Testis (tissue), 3 donors: ENCODE results near the gene LILRB3. TPM values are rescaled to one million over a fixed set of nuclear protein-coding genes. Genes with fewer than 3 reads are reported as not detected.
"Not testable (repeated sequence)": the region's sequence is repeated elsewhere in the genome, so short reads cannot be mapped to it uniquely, and the experiment has no call there.

ENCODE experiments used
- DNase-seq: peaks from one replicate; pipeline ENCODE4 v3.0.0-alpha.2; 2019
- H3K27ac ChIP-seq, 2 donors: fragments of 200-600 bp; sonication (generic); one replicate each; pipeline ENCODE4 v1.5.1; 2019
- H3K27me3 ChIP-seq: fragments of 200-600 bp; sonication (generic); one replicate; pipeline ENCODE4 v1.5.1; 2019
- H3K36me3 ChIP-seq: fragments of 200-600 bp; sonication (generic); one replicate; pipeline ENCODE4 v1.5.1; 2017; ENCODE audit warnings: low read depth; ENCODE audit errors: missing control alignments
- H3K4me1 ChIP-seq: fragments of 200-600 bp; sonication (generic); one replicate; pipeline ENCODE4 v1.5.1; 2019
- H3K4me3 ChIP-seq, 2 donors: fragments of 200-600 bp; sonication (generic); one replicate each; pipeline ENCODE4 v1.5.1; 2017 to 2019
- H3K9me3 ChIP-seq: fragments of 200-600 bp; sonication (generic); one replicate; pipeline ENCODE4 v1.5.1; 2017
- POLR2A ChIP-seq: fragments of 450-650 bp; IDR thresholded peaks from one replicate; pipeline ENCODE4 v1.6.1; 2017; ENCODE audit warnings: antibody characterized with exemption, mild to moderate bottlenecking, moderate library complexity
- WGBS, 2 donors: methylation state at CpG; one replicate each; pipeline ENCODE4 v1.1.5; 2018; 5-methylcytosine and 5-hydroxymethylcytosine counted together
- intact Hi-C: fragments of 100-400 bp; cut with DNase I; formaldehyde crosslinking; loops from one replicate; pipeline ENCODE4 v1.15.1; 2023; ENCODE audit warnings: low total_unique reads
- polyA plus RNA-seq: library from polyadenylated mRNA; stranded (reverse); fragments of 350-450 nt; fragmentation: Illumina TruSeq; extraction: RNeasy Lipid Tissue Mini Kit (QIAGEN cat#74804); gene quantifications from one replicate; pipeline ENCODE4 v1.2.3, GENCODE V29; 2014; ENCODE audit warnings: low read depth, low replicate concordance; ENCODE audit not compliant: insufficient read depth
- total RNA-seq, 2 donors: library from RNA; depleted of rRNA; stranded (reverse); fragments of >200 nt; gene quantifications; one replicate each; pipeline ENCODE4 v1.2.3, GENCODE V29; 2016
- TF ChIP-seq, protein P1 (sequence below), 3 experiments: fragments of 450-650 bp in 2 of 3; fragments of 200-600 bp in 1 of 3; sonication (generic) in 1 of 3; IDR thresholded peaks; one replicate each; pipeline ENCODE4 v1.5.1; 2016 to 2019; ENCODE audit warnings: antibody characterized with exemption in 3 of 3, mild to moderate bottlenecking in 2 of 3, moderate library complexity in 1 of 3

LILRB3 gene
- total and polyA plus RNA-seq, 3 donors from 2014 or later: 3.6 to 11.0 (median 4.9) TPM

DNA sequence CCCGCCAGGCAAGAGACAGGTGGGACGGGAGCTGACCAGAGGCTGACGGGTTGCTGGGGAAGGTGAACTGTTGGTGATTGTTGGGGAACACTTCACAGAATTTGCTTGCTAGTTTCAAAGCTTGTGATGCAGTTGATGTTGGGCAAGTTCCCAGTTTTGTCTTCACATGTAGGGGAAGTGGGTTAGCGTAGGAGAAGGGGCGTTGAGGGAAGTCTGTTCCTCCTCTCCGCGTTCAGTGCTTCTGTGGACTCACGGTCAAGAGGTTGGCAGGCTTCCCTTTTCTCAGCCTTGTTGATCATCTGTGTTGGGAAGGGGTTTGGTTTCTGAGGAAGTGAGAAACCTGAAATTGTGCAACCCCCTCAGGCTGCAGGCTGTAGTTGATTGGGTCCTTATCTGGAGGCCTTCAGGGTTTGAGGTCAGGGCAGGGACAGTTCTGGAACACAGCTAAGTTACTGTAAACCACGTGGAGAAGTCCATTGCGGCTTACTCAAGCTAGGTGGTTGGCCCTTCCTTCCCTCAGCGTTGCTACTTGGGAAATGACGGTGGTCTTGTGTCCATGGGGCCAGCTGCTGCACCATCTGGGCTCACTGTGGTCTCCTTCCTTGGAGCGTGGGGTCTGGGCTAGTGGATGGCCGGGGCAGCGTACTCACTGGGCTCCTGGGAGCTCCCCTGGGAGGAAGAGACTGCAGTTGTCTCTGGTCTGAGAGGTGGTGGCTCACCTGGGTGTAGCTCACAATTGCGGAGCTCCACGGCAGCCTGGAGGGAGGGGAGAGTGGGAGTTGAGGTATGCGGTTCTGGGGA is 14.6 kb downstream of the LILRB3 start:
- intact Hi-C loops: no loop called here
- Histone ChIP-seq H3K9me3 (no peaks in the 10 kb centered on the region), H3K36me3 (no peaks in the 10 kb centered on the region), H3K27me3 (no peaks in the 10 kb centered on the region), H3K27ac (peak overlapping the region; percentile 47 to 75), H3K4me1 (peaks cover 64% of the 10 kb centered on the region), H3K4me3 (no peak overlapping the region)
- 63 to 76% methylated on average over 17 to 18 of the region's 18 CpGs for WGBS, 2 donors
- DNase-seq: peak; percentile 78
- TF ChIP-seq POLR2A: no peak

DNA sequence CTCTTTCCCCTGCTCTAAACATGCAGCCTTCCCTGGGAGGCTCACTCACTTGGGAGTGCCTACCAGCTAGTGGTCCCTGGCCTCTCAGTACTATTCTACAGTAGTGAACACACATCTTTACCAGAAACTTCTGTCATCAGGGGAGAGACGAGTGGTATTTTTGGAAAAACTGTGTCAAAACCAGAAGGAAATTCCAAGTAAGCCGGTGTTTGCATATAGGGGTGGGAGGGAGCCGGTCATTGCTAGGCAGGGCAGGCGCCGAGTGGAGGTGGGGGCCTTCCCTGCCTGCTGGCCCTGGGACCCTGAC is 15.2 kb downstream of the LILRB3 start:
- 60 to 71% methylated on average over 5 of the region's 5 CpGs for WGBS, 2 donors
- Histone ChIP-seq H3K36me3 (no peaks in the 10 kb centered on the region), H3K27me3 (no peaks in the 10 kb centered on the region), H3K4me3 (no peak overlapping the region), H3K4me1 (peaks cover 70% of the 10 kb centered on the region), H3K27ac (peak overlapping the region; percentile 47 to 75), H3K9me3 (no peaks in the 10 kb centered on the region)
- TF ChIP-seq, protein P1, sequence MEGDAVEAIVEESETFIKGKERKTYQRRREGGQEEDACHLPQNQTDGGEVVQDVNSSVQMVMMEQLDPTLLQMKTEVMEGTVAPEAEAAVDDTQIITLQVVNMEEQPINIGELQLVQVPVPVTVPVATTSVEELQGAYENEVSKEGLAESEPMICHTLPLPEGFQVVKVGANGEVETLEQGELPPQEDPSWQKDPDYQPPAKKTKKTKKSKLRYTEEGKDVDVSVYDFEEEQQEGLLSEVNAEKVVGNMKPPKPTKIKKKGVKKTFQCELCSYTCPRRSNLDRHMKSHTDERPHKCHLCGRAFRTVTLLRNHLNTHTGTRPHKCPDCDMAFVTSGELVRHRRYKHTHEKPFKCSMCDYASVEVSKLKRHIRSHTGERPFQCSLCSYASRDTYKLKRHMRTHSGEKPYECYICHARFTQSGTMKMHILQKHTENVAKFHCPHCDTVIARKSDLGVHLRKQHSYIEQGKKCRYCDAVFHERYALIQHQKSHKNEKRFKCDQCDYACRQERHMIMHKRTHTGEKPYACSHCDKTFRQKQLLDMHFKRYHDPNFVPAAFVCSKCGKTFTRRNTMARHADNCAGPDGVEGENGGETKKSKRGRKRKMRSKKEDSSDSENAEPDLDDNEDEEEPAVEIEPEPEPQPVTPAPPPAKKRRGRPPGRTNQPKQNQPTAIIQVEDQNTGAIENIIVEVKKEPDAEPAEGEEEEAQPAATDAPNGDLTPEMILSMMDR (IDR thresholded peaks at IDR 0.05): no peak
- TF ChIP-seq POLR2A: no peak
- DNase-seq: no peak
- intact Hi-C loops: no loop called here

DNA sequence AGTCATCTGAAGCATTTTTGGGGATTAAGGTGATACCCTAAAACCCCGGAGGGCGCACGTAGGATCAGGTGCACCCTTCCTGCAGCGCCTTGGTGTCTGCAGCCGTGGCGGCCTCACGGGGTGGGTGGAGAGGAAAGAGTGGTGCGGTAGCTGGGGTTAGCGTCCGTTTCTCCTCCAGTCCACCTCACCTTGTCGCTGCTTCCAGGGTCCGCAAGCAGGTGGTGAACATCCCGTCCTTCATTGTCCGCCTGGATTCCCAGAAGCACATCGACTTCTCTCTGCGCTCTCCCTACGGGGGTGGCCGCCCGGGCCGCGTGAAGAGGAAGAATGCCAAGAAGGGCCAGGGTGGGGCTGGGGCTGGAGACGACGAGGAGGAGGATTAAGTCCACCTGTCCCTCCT is 15.6 kb downstream of the LILRB3 start:
- peak overlapping the region; percentile 47 to 75 for H3K27ac ChIP-seq
- H3K36me3 ChIP-seq, H3K4me3 ChIP-seq, H3K27me3 ChIP-seq, H3K9me3 ChIP-seq, intact Hi-C loops, DNase-seq: not testable (repeated sequence)
- 69 to 78% methylated on average over 23 of the region's 23 CpGs for WGBS, 2 donors
- H3K4me1 ChIP-seq: peaks cover 74% of the 10 kb centered on the region

DNA sequence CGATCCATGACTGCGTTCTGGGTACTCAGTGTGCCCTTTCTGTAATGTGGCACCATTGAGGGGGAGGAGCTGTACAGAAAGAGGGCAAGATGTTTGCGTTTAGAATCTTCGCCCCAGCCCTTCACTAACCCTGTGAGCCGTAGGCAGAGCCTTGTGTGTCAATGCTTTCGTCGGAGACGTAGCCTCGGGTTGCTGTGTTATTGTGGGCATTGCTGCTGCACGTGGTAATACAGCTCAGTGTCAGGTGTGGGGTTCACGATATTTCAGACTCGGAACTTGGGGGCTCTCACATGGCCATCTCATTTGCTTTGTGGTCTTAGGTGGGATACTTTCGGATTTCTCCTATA is 16.0 kb downstream of the LILRB3 start:
- H3K4me3 ChIP-seq: no peak overlapping the region
- H3K27me3 ChIP-seq: no peaks in the 10 kb centered on the region
- peaks cover 78% of the 10 kb centered on the region for H3K4me1 ChIP-seq
- intact Hi-C loops: no loop called here
- no peaks in the 10 kb centered on the region for H3K36me3 ChIP-seq
- H3K9me3 ChIP-seq: no peaks in the 10 kb centered on the region
- no peak for DNase-seq
- peak overlapping the region; percentile 47 to 75 for H3K27ac ChIP-seq
- 74 to 84% methylated on average over 11 to 13 of the region's 13 CpGs for WGBS, 2 donors
- TF ChIP-seq, protein P1 (IDR thresholded peaks at IDR 0.05): no peak
- no peak for TF ChIP-seq POLR2A

DNA sequence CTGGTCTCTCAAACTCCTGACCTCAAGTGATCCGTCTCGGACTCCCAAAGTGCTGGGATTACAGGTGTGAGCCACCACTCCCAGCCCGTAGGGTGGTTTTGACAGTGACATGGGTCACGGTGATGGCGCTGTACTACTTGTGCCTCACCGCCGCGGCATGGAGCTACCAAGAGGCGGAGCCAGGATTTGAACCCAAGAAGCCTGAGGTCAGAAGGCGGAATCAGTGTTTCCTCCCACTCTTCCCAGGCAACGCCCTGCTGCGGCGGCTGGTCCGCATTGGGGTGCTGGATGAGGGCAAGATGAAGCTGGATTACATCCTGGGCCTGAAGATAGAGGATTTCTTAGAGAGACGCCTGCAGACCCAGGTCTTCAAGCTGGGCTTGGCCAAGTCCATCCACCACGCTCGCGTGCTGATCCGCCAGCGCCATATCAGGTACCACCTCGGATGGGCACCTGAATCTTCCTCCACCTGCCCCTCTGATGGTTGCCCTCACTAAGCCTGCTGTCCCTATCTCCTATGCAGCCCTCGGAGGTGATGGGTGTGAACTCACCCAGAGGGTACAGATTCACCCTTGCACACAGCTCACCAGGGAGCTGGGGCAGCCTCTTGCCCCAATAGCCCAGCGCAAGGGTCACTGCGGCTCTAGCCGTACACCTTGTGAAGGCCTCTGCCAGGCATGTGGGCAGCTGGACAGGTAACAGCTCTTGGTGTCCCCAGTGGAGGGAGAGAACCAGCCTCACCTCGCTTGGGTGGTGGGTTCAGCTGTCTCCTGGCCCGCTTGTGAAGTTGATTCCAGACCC is 16.6 kb downstream of the LILRB3 start:
- 90 to 92% methylated on average over 18 to 27 of the region's 27 CpGs for WGBS, 2 donors
- H3K27ac ChIP-seq: peak overlapping the region; percentile 44 to 75
- no peak for DNase-seq
- intact Hi-C loops: no loop called here
- no peaks in the 10 kb centered on the region for H3K36me3 ChIP-seq
- H3K27me3 ChIP-seq: no peaks in the 10 kb centered on the region
- no peak overlapping the region for H3K4me3 ChIP-seq
- H3K4me1 ChIP-seq: peaks cover 81% of the 10 kb centered on the region
- no peaks in the 10 kb centered on the region for H3K9me3 ChIP-seq
- TF ChIP-seq, protein P1 (IDR thresholded peaks at IDR 0.05): no peak
- no peak for TF ChIP-seq POLR2A
